Hematopoietic multipotent progenitor cell treated with erythropoietin and hydrocortisone succinate and interleukin-3 and kit ligand, for 17 days (in vitro differentiated cells): ENCODE results near the gene PDE4D.

Experiments
- DNase-seq: peaks from one replicate; pipeline ENCODE4 v3.0.0-alpha.2; 2015; ENCODE audit warnings: low spot score

The PDE4D gene

DNA sequence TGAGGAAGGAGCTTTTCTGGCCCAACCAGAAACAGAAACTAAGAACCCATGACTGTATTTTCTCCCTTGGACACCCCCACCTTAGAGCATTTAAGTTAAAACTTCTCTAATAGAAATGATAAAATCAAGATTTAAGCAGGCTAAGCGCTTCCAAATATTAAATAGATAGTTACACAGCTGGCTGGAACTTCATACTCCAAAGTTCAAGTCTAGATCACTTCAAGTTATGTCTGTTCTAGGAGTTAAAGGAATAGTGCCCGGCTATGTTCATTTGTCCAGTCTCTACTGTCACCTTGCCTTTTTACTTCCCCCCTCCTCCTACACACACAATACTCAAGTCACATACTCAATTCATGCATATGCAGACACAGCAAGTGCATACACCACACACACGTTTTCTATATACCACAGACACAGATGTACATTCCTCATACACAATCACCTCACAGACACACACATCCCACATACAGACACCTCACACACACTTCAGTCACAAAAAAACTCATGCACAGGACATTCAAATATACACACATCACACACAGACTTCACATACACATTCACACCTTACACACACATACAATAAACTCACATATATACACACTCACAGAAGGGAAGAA, 237.7 kb downstream of the PDE4D start:
- DNase-seq: no peak

DNA sequence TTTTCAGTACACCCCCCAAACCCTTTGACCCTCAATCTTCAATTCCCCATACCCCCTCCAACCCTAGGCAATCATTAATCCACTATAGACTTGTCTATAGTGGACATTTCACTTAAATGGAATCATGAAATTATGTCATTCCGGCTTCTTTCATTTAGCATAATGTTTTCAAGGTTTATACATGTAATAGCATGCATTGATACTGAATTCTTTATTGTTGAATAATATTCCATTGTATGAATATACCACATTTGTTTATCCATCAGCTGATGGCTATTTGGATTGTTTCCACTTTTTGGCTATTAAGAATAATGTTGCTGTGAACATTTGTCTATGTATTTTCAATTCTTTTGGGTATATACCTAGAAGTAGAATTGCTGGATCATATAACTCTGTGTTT, 238.8 kb downstream of the PDE4D start:
- DNase-seq: no peak

DNA sequence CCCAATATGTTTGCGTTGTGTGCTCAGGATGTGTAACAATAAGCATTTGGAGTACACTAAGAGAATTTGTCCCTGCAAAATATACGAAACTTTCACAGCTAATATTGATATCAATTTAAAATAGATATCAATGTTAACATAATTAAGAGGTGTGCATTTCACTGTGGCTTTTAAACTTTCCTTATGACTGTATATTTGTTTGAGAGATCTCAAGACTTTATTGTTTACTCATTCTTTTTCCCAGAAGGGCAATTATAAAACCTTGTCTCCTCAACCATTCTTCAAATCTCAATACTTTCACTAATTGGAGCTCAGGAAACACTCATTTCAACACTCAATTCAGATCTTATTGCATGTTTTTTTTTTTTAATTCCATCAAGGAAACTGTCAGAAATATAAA, 241.1 kb downstream of the PDE4D start:
- no peak for DNase-seq

DNA sequence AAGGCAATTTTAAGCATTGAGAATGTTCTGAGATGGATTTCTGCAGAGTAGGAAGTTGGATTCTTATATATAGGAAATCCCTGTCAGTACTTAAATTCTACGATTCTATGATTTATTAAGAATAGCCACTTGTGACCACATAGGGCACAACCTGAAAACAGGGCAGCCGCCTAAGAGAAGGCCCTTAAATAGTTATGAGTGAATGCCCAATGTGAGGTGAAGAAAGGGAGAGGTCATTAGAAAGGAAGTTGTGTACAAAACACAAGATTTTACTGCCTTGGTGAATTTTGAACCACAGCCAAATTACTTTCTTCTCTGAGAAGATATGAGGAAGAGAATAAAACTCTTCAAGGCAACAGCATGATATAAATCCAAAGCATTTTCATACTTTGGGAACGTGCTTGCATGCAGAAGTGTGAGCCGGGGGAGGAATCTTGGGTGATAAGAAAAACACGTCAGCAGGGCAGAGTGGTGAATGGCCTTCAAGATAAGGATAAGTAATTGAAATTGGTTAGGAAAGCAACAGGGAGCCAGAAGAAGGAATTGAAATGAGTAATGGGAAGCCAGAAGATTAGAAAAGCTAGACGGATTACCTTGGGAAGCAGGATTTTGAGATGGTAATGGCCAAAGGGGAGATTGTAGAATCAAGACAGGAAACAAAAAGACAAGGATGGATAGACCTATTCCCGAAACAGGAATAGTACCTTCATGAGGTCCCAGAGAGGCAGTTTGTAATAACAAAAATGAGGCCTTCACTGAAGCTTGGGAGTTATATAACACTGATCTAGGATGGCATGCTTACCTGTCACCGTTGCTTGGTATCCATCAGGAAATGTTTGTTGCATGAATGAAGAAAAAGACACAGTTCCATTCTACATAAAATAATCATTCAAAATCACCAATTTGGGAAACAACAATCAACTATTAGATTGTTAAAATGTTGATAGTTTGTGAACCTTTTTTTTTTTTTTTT, 244.3 kb downstream of the PDE4D start:
- no peak for DNase-seq

DNA sequence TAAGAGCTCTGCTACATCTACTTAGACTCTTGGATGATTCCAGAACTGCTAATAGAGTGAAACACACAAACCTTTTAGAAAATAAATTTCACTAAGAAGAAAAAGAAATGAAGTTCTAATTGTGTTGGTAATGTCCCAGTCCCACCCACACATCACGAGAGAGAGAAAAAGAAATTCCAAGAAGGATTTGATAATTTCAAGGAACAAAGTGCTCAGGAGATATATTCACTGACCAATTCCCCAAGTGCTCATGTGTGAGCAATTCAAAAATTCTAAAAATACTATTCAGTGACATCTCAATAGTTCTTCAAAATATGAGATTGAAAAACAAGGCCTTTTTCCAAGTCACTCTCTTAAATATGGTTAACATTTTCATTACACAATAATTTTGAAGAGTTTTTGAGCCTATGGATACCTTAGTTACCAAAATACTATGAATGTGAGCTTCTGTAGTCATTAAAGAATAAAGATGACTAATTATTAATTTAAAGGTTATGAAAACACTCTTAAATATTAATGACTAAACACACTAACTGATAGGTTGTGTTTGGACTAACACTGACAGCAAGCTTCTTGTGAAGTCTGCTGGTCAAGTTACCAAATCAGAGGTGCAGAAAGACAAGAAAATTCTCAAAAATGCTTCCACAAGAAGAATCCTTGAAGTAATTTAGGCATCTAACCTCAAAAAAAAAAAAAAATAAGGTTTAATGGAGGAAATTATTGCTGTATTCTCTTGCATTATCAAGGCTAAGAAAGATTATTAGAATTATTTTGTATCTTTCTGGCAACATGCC, 245.3 kb downstream of the PDE4D start:
- no peak for DNase-seq

DNA sequence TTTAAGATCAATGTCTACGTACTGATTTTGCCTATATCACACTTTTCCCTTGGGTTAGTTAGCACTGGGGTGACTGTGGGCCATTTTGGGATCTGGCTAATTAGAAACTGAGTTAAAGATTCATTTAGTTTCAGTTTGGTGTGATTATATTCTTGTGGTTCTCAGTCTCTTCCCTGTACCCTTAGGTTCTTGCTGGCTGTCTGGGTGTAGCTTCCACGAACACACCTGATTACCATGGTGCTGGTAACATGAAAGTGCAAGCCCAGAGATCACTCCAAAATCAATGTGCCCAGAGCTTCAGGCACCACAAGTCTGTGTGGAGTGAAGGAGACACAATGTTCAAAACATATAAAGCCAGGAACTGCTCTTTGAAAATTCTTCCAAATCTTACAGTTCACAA, 248.1 kb downstream of the PDE4D start:
- no peak for DNase-seq

DNA sequence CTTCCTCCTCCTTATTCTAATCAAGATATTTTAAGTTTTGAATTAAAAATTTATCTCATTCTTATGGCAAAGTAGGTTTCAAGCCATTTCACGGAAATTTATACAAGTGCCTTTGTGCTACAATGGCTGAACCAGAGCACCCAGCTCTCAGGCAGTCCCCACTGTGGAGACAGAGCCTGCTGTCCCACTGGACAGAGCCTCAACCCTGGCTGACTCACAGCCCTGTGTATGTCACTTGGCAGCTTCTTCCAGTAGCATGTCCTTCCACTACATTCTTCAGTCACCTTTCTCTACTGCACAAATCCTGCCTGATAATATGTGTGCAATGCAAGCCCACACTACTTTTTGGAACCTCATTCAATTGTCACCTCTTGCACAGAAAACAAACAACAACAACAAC, 253.1 kb downstream of the PDE4D start:
- no peak for DNase-seq

DNA sequence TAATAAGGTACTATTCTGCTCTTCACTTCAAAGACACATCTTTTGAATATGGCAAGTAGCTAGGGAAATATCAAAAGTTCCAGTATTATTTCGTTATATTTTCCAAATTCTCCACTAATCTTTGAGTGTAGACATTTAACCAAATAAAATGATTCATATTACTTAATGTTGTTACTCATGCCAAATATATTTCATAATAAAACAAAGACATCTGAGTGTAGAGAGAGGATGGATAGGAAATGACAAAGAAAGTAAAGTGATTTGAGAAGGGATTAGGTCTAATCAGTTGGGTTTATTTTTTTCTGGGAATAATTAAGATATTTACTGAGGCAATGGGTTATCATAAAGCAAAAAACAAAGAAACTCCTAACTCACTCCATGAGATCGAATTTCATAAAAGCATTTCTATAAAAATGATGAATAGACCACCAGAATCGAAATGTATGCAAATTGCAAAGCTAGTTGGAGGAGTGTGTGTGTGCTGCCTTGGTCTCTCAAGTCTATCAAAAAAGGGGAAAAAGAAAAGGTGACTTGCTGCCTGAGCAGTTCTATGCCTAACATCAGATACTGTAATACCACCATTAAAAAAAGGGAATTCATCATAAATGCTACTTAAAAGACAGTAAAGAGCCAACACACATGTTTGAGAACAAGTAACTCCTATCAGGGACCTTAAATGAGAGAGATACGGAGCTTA, 255.5 kb downstream of the PDE4D start:
- no peak for DNase-seq

DNA sequence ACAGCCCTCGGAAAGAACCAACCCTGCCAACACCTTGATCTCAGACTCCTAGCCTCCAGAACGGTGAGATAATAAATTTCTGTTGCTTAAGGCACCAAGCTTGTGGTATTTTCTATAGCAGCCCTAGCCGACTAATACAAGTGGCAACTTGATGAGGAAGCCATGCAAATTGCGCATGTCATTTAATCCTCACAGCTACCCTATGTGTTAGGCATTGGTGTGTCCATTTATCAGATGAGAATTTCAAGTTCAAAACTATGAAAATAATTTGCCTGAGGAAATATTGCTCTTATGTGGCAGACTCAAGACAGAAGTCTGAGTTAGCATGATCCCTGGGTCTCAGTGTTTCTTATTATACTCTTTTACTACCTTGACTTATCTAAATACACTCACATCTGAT, 264.0 kb downstream of the PDE4D start:
- no peak for DNase-seq

DNA sequence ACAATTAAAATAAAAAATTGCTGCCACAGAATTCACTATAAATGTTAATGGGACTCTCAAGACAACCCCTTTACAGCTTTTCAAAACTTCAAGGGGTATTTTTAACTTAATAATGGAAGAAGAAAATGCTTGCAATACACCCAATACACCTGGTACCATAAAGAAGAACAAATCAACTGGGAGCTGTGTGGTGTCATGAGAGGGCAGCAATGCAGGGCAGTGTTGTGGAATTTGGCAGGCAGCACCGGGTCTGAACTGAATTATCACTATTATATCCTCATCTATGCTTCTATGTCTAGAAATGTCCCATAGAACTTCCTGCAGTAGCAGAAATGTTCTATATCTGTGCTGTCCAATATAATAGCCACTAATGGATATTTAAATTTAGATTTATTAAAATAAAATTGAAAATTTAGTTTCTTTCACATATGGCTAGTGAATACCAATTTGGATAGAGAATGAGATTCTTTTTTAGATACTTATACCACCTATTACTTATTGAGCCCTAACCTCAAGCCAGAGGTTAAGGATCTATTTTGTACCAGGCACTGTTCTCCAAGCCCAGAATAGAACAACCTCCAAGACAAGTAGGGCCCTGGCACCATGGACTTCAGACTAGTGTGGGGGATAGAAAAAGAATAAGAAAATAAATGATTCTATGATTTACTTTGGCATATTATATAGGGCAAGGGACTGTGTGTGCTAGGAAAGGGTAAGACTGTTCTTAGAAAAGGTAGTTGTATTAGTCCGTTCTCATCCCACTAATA, 265.3 kb downstream of the PDE4D start:
- no peak for DNase-seq

DNA sequence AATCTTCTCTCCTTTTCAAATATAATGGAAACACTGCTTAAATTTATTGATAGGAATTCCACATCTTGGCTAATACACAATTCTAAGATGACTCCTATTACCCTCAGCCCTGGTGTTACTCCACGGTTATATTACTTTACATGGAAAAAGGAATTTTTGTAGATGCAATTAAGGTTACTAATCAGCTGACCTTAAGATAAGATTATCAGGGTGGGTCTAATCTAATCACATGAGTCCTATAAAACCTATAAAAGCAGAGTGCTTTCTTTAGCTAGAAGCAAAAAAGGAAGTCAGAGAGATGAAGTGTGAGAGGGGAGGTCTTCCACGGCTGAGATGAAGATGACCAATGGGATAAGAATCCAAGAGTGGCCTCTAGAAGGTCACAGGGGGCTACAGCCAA, 268.6 kb downstream of the PDE4D start:
- no peak for DNase-seq

DNA sequence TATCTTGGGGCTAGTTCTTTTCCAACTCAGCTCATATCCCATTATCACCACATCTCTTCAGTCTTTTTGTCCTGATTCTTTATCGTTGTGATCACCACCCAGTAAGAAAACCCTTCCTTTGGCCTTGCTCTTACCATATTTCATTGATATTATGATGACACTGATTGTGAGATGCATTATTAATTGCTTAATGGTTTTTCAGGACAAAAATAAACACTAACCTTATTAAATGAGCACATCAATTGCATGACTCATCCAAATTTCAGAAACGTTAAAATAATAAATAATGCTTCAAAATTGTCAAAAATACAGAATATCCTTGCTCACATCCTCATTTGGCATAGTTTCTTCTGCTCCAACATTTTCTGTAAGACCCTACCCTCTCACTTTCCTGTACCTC, 270.7 kb downstream of the PDE4D start:
- no peak for DNase-seq

DNA sequence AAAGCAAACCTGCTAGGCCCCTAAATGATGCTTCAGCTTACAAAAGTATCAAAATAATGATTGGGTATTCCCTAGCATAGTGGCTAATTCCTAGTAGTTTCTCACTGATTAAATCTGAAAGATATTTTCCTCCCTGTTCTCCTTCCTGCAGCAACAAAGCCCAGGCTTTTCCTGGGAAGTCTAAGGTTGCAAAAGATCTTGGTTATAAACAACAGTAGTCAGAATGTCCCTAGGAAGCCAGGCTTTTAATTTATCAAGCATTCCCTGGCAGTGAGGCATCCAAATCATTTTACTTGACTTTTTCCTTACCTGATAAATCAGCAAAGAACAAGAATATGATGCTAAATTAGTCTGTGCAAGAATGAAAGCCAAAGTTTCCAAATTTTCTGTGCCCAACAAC, 272.0 kb downstream of the PDE4D start:
- no peak for DNase-seq

DNA sequence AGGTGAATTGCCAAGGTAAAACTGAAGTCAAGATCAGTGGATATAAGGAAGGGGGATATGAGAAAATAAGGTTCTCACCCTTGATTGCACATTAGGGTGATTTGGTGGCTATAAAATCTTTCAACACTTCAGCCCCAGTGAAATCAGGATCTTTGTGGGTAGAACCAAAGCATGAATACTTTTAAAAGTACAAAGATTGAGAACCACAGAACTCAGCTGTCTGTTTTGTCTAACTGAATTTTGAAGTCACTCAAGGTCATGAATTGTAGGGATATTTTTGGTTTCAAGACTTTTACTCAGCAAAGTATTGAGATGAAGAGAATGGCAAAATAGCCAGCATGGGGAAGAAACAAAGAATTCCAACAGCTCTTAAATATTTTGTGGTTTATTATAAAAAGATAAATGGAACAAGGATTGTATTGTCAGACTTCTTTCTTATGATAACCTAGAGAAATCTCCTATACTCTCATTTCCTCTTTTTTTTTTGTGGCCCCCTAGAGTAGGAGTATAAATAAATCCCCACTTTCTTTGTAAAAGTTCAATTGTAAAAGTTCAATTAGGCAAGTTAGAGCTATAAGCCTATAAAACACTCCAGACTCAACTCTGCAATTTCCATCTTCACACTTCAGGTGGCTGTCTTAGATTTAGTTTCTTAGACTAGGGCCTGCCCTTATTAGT, 272.9 kb downstream of the PDE4D start:
- no peak for DNase-seq

DNA sequence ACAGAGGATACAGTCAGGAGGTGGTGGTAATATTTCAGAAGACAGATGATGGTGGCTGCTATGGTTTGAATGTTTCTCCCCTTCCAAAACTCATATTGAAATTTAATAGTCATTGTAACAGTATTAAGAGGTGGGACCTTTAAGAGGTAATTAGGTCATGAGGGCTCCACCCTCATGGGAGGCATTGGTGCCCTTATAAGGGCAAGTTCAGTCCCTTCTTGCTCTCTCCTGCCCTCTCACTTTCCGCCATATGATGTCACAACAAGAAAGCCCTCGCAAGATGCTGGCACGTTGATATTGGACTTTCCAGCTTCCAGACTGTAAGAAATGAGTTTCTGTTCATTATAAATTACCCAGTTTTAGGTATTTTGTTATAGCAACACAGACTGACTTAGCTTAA, 274.9 kb downstream of the PDE4D start:
- DNase-seq: no peak

DNA sequence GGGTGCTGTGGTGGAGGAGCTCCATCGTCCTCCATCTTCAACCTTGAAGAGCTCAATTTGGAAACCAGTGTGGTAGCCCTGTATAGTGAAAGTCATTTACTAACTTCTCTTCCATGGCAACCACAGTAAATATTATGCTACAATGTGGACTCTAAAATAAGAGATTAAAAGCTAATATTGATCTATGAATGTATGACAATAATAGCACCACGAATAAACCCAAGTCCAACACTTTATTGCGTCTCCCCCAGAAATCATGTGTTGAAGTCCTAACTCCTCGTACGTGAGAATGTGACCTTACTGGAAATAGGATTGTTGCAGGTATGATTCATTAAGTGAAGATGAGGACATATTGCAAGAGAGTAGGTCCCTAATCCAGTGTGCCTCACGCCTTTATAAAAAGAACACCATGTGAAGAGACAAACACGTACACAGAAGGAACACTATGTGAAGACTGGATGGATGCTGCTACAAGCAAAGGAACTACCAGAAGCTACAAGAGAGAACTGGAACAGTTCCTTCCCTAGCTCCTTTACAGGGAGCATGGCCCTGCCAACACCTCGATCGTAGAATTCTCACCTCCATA, 276.2 kb downstream of the PDE4D start:
- no peak for DNase-seq

DNA sequence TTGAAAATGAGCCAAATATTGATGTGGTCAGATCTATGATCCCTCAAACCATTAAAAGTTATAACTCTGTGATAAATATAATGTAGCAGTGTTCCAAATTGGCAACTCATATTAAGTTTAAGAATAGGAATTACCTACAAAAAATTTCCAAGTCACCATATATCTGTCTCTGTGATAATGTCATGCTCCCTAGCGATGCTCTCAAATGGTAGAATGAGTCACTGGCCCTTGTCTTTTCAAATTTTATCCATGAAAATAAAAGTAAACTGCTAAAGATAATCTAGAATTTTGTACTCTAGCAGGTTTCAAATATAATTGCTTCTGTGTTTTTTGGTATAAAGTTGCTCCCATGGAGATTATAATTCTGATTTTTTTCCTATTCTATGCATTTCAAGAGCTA, 277.1 kb downstream of the PDE4D start:
- no peak for DNase-seq

DNA sequence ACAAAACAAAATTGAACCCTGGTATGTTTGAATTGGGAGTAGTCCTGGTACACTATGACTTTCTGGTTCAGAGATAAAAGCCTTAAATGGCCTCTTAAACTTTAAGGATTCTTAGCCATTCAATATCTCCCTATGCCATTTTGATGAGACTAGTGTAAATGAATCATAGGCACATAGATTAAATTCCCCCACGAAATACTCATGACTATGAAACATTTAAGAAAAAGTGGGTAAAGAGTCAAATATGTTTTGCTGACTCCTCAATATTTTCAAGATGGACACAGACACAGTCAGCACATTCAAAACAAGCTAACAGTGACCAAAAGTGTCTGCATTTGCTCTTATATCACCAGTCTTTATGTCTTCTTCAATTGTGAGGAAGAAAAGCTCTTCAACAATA, 278.3 kb downstream of the PDE4D start:
- no peak for DNase-seq

DNA sequence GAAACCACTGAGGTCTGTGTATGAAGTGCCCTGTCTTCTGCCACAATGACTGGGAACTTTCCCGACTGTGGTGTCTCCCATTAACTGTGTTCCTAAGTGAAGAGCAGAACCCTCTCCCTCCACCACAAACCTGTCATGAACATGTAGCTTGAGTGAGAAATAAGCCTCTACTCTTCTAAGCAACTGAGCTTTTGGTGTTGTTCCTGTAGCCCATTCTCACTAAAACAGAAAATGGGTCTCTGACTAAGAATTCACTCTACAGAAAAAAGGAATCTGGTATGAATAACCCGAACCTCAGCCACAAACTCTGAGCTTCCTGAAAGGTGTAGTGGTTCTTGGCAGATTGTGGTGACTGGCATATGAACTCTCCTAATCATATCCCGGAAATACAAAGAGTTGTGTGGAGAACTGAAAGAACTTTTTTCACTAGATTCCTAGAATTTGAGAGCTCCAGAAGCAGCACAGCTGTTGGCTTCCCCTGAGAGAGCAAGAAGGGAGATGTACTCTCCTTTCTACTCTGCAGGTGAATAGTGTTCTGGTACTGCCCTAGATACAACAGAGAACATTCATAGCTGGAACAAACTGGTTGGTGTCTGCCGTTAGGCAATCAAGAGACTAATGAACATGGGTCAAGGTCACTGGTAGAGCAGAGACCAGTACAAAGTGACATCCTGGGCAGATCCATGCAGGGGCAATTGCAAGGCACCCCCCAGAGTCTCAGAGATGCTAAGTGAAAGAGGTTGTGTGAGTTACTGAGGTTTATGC, 283.8 kb downstream of the PDE4D start:
- DNase-seq: no peak

DNA sequence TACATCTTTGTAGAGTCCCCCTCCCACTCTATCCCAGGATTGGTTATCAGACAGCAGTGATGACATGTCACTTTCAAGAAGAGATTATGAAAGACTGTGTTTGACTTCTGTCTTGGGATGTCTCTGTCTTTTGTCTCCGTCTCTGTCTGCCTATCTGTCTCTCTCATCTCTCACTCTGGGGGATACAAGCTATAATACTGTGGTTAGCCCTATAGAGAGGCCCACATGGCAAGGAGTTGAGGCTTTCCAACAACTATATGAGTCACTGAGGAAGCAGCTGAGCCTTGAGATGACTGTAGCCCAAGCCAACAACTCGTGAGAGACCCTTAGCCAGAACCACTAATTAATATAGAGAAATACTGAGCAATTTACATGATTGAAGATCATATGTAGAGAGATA, 284.8 kb downstream of the PDE4D start:
- no peak for DNase-seq
